HG03097 (cell line): ENCODE data around the gene PCSK6.
"Not testable (repeated sequence)": the region's sequence is repeated elsewhere in the genome, so short reads cannot be mapped to it uniquely, and the experiment has no call there.

Experiments
- ATAC-seq: cut with Tn5 transposase; IDR thresholded peaks from one replicate; pipeline ENCODE4 v1.9.1; 2021; ENCODE audit not compliant: unreplicated experiment, low FRiP score

PCSK6 gene

DNA sequence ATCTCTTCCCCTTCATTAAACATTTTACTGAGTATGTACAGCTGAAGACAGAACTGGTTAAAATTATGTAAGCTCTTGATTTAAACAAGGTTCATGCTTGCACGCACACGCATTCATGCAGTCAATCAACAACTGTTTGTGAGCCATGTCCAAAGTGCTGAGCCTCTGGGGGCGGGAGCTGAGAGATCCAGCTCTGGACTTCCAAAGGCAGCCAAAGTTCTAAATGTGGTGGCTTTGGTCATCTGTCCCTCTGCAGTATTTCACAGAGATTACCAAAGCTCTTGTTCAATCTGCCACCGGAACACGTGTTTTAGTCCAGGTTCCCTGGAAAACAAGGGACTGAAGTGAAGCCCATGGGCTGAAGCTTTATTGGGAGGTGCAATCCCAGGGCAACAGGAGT lies 142.1 kb downstream of the PCSK6 start:
- no peak for ATAC-seq

DNA sequence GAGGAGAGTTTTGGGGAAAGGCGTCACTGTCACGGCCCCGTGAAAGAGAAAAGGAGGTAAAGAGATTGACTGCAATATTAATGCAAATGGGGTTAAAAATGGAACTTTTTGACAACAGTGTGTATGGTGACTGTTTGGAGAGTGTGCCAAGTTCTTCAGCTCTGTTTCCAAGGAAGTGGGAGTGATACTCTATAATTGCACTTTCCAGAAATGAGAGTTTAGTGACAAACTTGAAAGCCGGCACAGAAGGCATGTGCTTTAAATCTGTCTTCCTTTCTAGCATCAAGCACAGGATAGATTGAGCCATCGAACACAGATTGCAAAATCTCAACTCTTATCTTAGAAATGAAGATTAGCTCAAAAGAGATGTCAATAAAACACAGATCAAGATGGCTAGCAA lies 142.6 kb downstream of the PCSK6 start:
- ATAC-seq = no peak

DNA sequence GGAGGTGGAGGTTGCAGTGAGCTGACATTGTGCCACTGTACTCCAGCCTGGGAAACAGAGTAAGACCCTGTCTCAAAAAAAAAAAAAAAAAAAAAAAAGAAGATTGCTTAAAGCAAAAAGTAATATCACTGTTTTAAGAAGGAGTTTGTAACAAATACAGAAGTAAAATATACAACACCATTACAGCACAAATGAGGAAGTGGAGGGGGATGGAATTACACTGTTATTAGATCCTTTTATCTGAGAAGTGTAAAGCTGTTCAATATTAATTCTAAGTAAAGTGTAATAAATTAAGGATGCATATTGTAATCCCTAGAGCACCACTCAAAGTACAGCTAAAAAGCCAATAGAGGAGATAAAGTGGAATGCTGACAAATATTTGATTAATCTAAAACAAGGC lies 147.5 kb downstream of the PCSK6 start:
- no peak for ATAC-seq

DNA sequence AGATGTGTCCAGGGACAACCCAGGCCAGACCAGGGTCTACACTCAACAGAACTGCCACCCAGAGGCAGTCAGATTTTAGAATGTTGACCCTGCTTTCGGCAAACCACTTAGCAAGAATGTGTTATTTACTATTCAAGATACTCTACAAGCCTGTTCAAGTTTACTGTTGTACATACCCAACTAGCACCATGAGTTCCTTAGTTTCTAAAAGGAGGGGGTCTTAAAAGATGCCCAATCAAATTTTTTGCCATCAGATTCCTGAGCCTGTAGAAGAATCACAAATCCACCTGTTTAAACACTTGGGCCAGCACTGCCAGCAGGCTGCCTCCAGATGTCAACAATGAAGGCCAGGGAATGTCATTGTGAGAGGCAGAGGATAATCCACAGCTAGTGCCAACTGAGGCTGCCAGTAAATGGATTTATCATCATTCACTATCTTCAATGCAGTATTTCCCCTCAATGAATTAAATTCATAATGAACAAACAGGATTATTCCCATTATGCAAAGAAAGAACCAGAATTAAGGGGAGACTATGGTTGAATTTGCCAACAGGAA lies 150.9 kb downstream of the PCSK6 start:
- ATAC-seq = no peak

DNA sequence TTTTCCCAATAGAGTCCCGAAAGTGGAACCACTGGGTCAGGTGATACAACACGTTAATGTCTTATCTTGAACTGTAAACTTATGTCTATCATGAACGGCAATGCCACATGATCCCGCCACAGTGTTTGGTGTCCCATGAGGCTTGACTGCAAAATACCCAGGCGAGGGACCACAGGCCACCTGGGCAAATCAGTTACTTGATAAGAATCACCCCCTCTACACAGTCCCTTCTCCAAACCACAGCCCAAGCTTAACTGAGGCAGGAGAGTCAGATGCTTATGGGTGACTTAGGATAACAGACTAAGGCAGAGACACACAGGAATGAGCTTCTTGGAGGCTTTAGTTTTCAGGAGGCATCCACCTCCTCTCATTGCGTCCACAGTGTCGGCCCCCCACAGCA lies 151.5 kb downstream of the PCSK6 start:
- ATAC-seq = no peak

DNA sequence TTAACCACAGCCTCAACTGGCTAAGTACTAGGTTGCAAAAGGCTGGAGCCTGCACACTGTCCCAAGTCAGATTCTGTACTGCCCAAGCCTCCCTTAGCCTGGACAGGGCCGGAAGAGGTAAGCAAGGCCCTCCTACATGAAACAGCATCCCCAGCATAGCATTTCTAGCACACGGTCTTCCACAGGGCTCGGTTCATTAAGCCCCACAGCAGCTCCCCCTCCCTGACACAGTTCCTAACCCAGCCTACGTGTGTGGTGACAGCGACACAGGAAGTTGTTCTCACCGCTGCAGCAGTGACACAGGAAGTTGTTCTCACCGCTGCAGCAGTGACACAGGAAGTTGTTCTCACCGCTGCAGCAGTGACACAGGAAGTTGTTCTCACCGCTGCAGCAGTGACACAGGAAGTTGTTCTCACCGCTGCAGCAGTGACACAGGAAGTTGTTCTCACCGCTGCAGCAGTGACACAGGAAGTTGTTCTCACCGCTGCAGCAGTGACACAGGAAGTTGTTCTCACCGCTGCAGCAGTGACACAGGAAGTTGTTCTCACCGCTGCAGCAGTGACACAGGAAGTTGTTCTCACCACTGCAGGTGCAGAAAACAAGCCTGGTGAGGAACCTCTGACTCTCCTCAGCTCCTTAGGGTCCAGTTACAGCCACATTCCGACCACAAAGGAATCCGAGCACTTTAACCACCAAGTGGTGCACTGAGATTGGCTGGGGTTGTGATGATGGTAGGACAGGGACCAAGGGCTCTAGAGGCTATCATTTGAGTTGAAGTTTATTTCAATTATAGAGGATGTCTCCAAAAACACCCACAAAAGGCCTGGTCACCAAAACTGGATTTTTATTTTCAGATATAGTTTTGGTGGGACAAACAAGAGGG lies 155.4 kb downstream of the PCSK6 start:
- not testable (repeated sequence) for ATAC-seq

DNA sequence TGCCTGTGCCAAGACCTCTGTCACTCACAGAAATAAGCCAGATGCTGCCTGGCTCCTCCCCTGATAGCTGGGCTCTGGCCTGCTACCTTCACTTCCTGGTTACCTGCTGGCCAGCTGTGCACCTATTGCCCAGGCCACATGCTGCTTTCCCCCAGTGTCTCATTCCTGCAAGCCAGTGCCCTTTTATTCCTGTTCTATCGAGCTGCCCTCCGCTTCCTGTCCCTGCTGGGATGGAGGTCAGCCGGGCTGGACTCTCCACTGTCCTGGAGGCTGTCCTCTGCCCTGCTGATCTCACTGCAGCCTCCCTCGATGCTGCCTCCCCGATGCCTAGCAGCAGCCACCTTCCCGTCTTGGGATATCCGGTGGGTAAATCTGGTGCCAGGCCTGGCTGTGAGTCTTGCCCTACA lies 157.4 kb downstream of the PCSK6 start:
- no peak for ATAC-seq

DNA sequence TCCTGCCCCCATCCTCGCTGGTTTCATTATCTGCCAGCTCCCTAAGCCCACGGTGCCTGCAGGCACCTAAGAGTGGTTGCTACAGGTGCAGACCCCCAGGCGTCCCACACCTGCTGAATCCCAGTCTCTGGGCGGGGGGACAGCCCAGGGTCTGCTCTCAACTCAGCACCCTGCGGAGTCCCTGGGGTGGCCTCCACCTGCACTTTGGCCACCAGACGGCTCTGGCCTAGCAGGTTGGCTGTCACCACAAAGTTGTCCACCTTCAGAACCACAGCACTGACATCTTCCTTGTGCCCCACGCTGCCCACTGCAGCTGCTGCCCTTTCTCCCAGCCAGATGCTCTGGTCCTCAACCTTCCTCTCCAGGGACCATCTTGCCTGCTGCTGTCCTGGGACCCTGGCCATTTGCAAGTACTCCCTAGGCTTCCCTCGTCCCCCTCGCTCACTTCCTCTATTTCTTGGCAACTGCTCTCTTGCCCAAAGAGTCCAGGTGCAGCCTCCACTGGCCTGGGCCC lies 159.6 kb downstream of the PCSK6 start:
- no peak for ATAC-seq

DNA sequence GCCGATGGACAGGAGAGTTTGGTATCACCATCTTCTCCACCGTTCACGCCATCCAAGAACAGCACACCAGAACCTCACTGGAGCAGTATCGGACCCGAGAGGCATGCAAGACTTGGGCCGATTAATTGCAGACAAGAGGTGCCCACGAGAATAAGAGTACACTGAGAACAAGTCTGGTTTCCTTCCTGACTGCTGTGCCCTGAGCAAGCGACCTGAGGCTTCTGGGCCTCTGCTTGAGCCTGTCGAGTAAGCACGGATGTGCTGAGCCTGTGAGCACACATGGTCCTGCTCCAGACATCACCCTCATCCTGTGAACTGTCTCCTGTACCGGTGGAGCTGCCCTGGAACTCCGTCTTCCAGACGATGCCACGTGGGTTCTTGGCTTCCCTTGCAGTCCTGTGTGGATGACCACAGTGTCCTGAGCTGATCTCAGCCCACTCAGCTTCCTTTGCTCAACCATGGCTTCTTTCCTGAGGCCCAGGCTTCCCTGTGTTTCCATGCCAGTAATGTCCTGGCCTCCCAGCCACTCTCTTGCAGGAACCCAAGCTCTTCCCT lies 160.1 kb downstream of the PCSK6 start:
- ATAC-seq = no peak

DNA sequence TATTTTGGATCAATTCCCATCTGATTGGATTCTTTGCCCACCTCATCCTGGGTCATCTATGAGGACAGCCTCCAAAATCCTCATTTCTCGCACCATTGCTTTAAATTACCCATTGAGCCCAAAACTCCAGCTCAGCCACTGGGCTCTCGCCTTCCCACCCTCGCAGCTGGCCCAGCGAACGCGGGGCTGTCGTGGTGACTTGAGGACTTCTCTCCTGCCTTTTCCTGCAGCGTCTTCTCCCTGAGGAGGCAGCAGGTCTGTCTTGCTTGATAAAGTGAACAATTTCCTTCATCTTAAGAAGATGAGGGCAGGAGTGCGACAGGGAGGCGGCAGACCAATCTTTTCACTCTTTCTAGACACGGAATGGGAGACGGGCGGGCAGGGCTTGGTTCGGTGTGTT lies 161.5 kb downstream of the PCSK6 start:
- ATAC-seq = no peak

DNA sequence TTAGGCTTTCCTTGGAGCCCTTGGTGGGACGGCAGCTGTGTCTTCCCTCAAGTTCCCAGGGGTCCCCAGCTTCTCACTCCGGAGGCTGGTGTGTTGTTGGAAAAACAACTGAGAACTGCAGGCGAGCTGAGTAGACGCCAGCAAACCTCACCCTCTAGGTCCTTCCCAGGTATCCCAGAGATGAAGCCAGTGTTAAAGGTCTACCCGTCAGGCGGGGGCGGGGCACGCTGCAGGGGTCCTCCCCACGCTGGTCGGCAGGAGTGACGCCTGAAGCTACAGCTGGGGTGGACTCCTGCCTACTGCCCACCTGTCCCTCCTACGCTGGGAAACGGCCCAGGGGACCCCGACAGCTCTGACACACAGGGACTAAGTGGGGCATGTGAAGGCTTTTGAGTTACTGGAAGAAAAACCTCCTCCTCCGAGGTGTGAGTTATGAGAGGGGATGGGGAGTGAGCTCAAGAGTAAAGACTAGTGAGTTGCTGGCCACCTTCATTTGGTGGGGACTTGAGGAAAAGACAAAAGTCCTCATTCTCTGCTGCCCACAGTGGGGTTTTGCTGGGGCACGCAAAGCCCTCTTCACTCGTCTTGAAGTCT lies 162.3 kb downstream of the PCSK6 start:
- no peak for ATAC-seq

DNA sequence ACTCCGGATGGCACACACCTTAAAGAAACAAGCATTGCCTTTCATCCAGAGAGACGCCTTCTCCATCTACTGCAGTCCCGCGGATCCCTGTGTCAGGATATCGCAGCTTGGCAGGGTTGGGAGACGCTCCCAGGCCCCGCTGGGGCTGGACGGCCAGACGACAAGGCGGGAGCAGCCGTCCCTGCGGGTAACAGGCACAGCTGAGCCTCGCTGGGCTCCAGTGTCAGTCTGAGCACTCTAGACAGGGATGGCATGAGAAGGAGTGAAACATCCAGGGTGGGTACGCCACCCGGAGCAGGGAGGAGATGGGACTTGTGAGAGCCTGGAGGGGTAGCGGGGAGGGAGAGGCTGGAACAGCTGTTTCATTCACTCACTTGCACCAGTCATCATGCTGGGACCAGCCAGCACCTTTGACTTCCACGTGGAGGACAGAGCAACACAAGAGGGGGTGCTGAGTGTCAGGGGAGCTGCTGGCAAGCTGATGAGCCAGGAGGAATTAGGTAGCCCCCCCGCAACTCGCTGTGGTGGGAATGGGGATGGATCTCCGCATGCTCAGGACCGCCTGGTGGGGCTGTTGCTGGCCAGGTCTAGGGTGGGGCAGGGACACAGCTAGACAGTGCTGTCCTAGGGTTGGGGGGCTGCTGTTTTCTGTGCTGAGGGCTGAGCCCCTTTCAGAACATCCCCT lies 162.9 kb downstream of the PCSK6 start:
- no peak for ATAC-seq

DNA sequence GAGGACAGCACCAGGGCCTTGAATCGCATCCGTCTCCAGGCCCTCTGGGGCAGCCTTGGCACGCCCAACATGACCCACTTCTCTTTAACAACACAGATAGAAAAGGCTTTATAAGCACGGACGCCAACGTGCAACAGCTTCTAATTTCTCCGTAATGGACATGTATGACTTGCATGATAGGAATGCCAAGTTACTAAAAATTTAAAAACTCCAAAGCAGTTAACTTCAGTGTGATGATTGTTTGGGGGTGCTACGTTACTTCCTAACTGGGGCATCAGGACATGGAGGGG lies 163.5 kb downstream of the PCSK6 start:
- ATAC-seq = no peak

DNA sequence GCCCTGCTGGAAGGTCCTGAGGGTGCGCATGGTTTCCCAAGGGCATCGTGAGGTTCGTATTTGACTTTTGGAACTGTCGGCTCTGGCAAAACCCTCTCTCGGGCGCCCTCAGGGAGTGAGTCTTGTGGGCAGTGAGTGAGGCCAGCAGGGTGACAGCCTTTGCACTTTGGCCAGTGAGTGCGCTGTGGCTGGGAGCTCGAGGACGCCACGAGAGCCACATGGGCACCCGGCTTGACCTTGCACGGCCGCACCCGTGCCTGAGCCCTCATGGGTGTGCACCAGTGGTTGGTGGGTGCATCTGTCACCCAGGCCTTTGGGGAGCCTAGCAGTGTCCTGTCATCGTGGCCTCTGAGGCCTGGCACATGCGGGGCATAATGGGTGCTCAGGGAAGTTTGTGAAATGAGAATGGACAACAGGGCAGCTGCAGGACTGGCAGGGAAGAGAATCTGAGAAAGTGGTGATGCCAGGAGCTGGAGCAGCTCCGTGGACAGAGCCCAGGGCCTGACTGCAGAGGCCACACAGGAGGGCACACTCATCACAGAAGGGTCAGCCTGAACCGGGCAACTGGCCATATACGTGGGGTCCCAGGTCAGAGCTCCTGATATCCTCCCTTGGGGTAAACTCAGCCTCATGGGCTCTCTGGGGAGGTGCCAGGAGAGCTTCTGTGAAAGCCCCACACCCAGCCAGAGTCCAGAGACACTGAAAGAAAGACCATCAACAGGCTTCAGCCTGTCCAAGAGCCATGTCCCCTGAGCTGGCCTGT lies 164.1 kb downstream of the PCSK6 start:
- ATAC-seq = no peak

DNA sequence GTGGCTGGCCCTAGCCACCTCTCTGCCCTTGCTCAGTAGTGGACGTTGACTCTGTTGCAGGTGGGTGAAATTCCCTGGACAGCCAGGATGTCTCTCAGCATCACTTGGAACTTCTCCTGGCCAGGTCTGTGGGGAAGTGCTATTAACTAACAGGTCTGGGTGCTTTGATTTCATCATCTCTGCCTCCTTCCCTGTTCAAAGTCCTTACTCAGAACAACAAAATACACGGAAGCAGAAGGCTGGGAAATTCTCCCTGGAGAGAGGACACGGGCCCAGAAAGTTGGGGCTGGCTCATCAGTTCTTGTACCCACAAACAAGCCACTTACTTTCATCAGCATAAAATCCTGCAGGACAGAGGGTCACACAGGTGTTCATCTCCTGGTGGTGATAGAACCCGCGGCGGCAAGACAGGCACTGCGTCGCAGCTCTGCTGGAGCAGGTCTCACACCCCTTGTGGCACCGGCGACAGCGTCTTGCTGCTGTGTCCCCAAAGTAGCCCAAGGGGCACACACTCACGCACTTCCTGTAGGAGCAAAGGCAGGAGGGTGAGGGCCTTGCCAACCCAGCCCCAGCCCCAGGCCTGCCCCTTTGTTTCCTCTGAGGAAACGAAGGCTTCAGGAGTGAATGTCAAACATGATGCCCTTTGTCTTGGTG lies 164.9 kb downstream of the PCSK6 start:
- no peak for ATAC-seq

DNA sequence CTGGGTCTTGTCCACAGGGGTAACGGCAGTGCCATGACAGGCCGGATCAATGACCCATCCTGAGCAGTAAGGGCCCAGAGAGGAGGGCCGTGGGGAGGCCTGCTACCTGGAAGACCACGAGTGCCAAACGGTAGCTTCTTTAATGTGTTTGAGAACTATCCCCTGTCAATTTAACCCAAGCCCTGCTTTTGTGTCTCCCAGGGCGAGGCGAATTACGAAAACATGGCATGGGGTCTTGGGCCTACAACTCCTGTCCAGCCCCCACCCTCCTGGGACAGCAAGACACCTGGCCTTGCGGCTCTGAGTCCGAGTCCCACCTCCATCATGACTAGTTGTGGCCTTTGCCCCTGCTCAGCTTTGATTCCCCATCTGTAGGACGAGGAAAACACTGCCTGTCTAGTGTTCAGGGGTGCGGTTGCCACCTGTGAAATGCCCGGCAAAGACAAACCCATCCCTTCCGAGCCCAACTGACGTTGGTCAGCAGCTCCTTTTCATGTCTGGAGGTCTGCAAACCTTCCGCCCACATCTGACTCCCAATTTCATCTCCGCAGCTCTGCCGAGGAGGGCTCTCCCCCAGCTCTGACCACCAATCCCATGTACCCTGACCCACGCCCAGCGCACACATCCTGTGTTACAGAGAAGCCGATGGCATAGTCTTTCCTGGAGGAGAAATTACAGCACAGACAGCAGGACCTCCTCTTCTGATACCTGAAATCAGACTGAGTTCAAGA lies 165.5 kb downstream of the PCSK6 start:
- ATAC-seq = no peak

DNA sequence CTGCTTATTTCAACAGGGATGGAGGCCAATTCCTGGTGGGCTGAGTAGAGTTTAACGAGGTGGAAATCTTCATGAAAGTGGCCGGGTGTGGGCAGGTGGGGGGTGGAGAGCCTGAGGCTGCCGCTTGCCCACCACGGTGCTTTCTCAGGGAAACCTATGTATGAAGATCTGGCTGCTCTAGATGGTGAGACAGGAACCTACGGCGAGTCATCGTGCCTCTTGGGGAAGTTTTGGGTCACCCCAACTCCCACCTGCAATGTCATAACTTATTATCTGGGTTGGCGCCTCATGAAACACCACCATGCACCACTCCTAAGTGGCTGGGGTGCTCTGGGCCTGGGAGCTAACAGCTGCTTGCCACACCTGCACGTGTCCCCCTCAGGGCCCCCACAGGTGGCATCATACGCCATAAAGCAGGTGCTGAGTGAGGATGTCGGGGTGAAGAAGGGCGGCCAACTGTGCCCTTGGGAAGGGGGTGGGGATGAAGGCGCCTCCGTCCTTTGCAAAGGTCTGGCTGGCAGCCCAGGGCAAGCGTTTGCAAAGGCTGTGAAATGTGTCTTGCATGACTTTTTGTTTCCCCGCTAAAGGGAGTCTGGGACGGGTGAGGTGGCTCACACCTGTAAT lies 166.5 kb downstream of the PCSK6 start:
- no peak for ATAC-seq

DNA sequence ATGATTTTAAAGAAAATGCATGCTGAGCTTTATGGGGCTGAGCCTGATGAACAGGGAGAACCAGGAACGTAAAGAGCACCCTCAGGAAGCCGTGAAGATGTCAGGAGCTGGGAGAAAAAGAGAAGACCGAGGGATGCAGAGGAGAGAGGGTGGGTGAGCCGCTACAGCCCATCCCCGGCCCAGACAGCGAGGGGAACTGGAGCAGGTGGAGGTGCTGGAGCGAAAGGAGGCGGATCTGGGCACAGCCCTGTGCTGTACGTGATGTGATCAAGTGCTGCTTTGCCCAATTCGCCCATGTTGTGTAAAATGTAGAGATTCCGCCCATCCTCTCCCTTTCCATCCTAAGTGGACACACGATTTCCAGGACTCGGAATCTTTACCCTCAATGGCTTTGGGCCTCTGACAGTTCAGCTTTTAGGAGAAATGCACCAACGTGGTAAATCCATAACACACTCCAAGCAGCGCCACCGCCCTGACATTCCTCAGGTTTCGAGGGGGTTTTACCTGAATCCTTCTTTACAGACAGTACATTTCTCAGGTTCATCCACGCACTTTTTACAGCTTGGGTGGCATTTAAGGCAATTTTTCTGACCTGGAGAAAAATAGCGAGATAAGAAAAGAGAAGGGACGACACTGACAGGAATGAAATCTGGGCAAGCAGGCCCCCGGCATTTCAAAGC lies 167.4 kb downstream of the PCSK6 start:
- ATAC-seq = no peak
